GM18870 (cell line): Measurements from ENCODE around the gene MED9.

Source experiments
- ATAC-seq: cut with Tn5 transposase; IDR thresholded peaks from one replicate; pipeline ENCODE4 v1.9.1; 2021; ENCODE audit warnings: moderate library complexity; ENCODE audit not compliant: unreplicated experiment

Gene MED9

GRCh38 chr17:17533901-17534441 lies 57.2 kb downstream of the MED9 start:
- no peak for ATAC-seq

GRCh38 chr17:17535957-17536356 lies 59.2 kb downstream of the MED9 start:
- ATAC-seq: no peak

DNA sequence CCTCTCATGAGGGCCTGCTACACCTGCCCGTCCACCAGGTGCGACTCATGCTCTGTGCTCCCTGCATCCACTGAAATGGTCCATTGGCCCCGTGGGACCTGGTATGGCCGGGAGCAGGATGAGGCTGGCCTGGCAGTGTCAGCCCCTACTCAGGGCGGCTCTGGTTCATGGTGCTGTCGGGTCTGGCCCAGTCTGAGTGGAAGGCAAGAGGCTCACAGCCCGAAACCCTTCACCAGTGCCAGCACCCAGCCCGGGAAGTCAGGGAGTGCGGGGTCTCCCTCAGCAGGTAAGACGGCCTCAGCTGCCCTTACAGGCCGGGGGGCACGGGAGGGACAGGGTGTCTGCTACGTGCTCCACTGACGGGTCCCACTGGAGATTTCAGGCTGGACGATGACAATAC lies 59.9 kb downstream of the MED9 start:
- no peak for ATAC-seq

- ATAC-seq: no peak
Observed at GRCh38 chr17:17537311-17538099, 60.7 kb downstream of the MED9 start.

- ATAC-seq: no peak
Observed at GRCh38 chr17:17538417-17539391, 61.9 kb downstream of the MED9 start.

DNA sequence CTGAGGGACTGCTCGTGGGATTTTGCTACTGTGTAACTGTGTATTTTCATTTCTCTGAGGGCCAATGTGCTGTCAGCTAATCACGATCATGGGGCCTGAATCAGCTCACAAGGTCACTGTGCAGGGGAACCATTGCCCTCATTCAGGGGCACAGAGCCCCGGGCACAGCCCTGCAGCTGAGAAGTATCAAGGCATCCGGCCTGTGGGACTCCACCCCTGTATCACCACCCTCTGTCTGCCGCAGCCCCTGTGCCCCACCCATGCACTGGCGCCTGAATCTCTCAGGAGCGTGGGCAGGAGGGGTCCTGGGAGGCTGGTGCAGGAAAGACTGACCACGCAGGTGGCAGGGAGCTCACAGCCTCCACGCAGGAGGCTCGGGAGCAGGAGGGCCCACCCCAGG lies 62.8 kb downstream of the MED9 start:
- ATAC-seq: no peak

GRCh38 chr17:17540278-17540906 lies 63.6 kb downstream of the MED9 start:
- ATAC-seq: no peak

DNA sequence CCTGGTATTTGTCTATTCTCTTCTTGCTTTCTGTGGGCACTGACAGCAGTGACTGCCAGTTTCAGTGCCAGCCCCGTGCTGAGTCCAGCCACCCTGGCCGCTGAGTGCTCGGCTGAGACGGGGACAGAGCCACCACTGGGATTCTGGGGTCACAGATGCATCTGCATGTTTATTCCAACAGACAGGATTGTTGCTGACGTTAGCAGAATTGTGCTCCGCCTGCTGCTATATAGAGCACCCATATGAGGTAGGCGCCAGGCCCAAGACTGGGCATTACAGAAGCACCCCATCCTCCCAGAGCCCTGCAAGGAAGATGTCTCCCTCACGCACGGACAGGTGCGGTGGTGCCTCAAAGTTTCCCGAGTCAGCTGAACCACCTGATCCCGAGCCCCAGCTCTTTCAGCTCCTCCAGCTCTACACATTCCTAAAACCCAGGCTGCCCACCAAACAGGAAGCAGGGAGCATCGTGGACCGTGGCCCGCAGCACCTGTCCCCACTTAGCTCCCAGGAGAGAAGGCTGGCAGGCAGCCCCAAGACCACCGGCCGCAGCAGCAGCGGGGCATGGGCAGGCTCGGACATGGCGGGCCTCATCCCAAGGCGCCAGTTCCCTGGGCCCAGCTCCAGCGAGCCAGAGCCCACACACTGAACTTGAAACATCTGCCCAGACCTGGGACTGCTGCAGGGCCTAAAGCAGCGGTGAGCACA lies 64.3 kb downstream of the MED9 start:
- ATAC-seq: no peak

DNA sequence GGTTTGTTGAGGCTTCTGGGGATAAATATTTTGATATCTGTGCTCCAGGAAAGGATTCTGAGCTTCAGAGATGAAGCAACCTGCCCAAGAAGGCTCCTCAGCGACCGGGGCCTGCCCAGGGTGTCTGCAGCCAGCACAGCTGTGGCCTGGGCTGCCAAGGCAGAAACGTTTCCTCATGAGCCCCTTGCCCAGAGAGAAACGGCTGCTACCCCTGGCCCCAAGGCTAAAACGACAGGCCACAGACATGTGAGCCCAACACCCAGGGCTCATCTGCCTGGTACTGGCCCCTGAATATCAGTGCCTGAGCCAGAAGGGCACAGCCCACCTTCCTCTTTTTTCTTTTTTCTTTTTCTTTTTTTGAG lies 64.8 kb downstream of the MED9 start:
- ATAC-seq: no peak
